Karpas-422 (cell line): Measurements from ENCODE around the gene PAK3. TPM values are rescaled to one million over a fixed set of nuclear protein-coding genes. Genes with fewer than 3 reads are reported as not detected.

ENCODE experiments used
- DNase-seq: peaks from one replicate; pipeline ENCODE4 v3.0.0-alpha.2; 2015
- H2AFZ ChIP-seq: fragments of 200-600 bp; sonication (generic); 2 replicates; pipeline ENCODE4 v1.6.1; 2014; ENCODE audit warnings: antibody characterized with exemption, low read length, mixed read lengths
- H3K27ac ChIP-seq: fragments of 200-600 bp; sonication (generic); 2 replicates; pipeline ENCODE4 v1.5.1; 2014; ENCODE audit warnings: mild to moderate bottlenecking, low read length, moderate library complexity
- H3K27me3 ChIP-seq: fragments of 200-600 bp; sonication (generic); 2 replicates; pipeline ENCODE4 v1.6.1; 2014; ENCODE audit warnings: low read length, mixed read lengths
- H3K36me3 ChIP-seq: fragments of 200-600 bp; sonication (generic); 2 replicates; pipeline ENCODE4 v1.6.1; 2014; ENCODE audit warnings: low read length, mixed read lengths; ENCODE audit not compliant: insufficient read depth
- H3K4me1 ChIP-seq: fragments of 200-600 bp; sonication (generic); 2 replicates; pipeline ENCODE4 v1.6.1; 2014; ENCODE audit warnings: mild to moderate bottlenecking, low read length, mixed read lengths
- H3K4me2 ChIP-seq: fragments of 200-600 bp; sonication (generic); 2 replicates; pipeline ENCODE4 v1.6.1; 2014; ENCODE audit warnings: low read length, low read depth, mild to moderate bottlenecking; ENCODE audit not compliant: poor library complexity, severe bottlenecking
- H3K4me3 ChIP-seq: fragments of 200-600 bp; sonication (generic); 2 replicates; pipeline ENCODE4 v1.5.1; 2014; ENCODE audit warnings: mild to moderate bottlenecking, antibody characterized with exemption, low read length, mixed read lengths
- H3K79me2 ChIP-seq: fragments of 200-600 bp; sonication (generic); 2 replicates; pipeline ENCODE4 v1.6.1; 2014; ENCODE audit warnings: mild to moderate bottlenecking, low read length, mixed read lengths
- H3K9ac ChIP-seq: fragments of 200-600 bp; sonication (generic); 2 replicates; pipeline ENCODE4 v1.6.0; 2014; ENCODE audit warnings: low read length
- H3K9me2 ChIP-seq: fragments of 200-600 bp; sonication (generic), shearing (Covaris generic); replicated peaks from 2 replicates; pipeline ENCODE4 v1.6.0; 2014; ENCODE audit warnings: mild to moderate bottlenecking, low read length, moderate library complexity; ENCODE audit not compliant: insufficient read depth
- H3K9me3 ChIP-seq: fragments of 300-700, 200-600 bp; sonication (generic); 2 replicates; pipeline ENCODE4 v1.6.1; 2014; ENCODE audit warnings: low read length, mixed read lengths
- H4K20me1 ChIP-seq: fragments of 200-600 bp; sonication (generic); 2 replicates; pipeline ENCODE4 v1.6.1; 2014; ENCODE audit warnings: mild to moderate bottlenecking, antibody characterized with exemption, low read length, low read depth; ENCODE audit not compliant: insufficient read depth
- total RNA-seq: library from RNA; depleted of rRNA; stranded (reverse); fragments of >200 nt; shearing (Covaris generic); gene quantifications from 2 replicates; pipeline ENCODE4 v1.2.3, GENCODE V29; 2014; ENCODE audit warnings: low replicate concordance; rRNA removed

The PAK3 gene
- not detected in 2 replicates for total RNA-seq

DNA sequence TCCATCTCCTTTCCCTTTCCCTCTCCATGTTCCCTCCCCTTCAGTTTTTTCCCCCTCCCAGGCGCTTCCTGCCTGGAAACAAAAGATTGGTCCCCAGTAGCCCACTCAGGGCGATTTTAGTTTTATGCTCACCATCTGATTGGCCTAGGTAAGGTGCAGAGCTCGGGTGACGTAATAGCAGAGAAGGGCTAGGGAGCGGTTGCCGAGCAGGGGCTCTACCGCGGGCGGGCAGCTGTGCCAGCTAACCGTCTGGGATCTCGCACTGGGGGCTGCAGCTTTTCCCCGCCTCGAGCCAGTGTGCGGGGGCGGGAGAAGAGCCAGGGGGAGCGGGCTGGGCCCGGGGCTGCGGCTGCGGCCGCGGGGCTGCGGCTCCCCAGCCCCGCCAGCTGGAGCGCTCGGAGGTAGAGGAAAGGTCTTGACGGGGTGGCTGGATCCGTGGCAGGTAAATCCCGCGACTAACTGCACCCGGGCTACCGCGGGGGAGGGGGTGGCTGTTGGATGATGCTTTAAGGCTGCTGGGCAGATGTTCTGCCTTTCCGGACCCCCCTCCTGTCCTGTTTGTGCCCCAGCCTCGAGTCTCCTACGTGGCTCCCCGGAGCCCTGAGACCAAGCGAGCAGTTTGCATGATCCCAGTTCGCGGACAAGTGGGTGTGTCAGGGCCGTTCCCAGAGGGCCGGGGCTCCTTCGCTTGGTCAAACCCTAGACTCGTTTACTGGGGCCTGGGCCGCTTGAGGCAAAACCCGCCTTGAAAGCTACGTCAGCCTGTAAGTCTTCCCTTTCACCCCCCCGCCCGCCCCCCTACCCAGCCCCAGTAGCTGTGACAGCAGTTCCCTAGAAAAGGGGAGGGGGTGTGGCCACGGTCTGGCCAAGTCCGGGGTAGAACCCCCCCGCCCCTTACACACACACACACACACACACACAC lies at the start of gene PAK3:
PAK3 (plus strand) TSS at position 218 of the 922 bp plus-strand sequence. CDS start 26,913 bp downstream, outside the sequence.
- Histone ChIP-seq H3K9ac (no peak within 1 kb of the TSS), H2AFZ (no peak within 1 kb of the TSS), H3K36me3 (no peaks in the 10 kb centered on the region), H3K79me2 (no peaks in the 10 kb centered on the region), H3K4me2 (no peak within 1 kb of the TSS), H3K4me3 (no peak within 1 kb of the TSS), H3K27ac (no peak within 1 kb of the TSS), H3K27me3 (no peaks in the 10 kb centered on the region), H4K20me1 (no peaks in the 10 kb centered on the region), H3K9me2 (no peaks in the 10 kb centered on the region), H3K9me3 (no peaks in the 10 kb centered on the region), H3K4me1 (0 out of 2 replicates have a peak, but pooled peaks cover 3% of the 10 kb centered on the region)
- DNase-seq = no peak

DNA sequence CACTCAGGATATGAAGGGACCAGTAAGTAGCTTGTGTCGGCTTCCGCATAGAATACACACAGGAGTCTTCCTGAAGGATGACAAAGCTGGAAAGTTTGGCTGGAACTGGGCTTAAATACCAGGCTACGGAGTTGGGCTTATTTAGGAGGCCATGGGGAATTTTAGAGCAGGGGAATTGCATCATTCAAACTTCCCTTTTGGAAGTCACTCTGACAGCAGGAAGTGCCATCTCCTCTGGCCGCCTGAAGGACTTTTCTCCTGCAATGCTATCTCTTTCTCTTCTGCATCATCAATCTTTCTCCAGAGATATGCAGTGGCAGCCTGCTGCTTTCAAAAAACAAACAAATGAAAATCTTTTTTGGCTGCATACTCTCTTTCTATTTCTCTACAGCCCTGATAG lies 48.4 kb upstream of the PAK3 start:
- H3K79me2 ChIP-seq = no peaks in the 10 kb centered on the region
- no peaks in the 10 kb centered on the region for H3K9me2 ChIP-seq
- no peaks in the 10 kb centered on the region for H4K20me1 ChIP-seq
- H3K27me3 ChIP-seq = no peaks in the 10 kb centered on the region
- DNase-seq = no peak
- H2AFZ ChIP-seq = no peak overlapping the region
- H3K9me3 ChIP-seq = no peaks in the 10 kb centered on the region
- H3K4me3 ChIP-seq = no peak overlapping the region
- no peaks in the 10 kb centered on the region for H3K36me3 ChIP-seq
- H3K4me1 ChIP-seq = no peaks in the 10 kb centered on the region
- H3K9ac ChIP-seq = no peak overlapping the region
- H3K4me2 ChIP-seq = no peak overlapping the region
- H3K27ac ChIP-seq = no peak overlapping the region

DNA sequence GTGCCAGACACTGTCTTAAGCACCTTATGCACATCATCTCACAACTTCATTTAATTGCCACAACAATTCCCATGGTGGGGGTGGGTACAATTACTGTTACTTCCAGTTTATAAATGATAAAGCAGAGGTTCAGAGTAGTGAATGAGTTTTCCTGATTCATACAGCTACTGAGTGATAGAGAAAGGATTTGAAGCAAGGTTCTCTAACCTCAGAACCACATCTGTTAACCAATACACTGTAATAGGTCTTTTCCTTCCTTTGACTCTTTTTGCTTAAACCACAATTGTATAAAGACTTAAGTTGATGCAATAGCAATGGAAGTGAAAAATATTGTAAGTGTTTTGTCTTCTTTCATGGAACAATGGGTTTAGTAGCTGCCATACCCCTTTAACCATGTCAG lies 43.5 kb upstream of the PAK3 start:
- no peak overlapping the region for H3K9ac ChIP-seq
- no peaks in the 10 kb centered on the region for H4K20me1 ChIP-seq
- H3K27ac ChIP-seq = no peak overlapping the region

DNA sequence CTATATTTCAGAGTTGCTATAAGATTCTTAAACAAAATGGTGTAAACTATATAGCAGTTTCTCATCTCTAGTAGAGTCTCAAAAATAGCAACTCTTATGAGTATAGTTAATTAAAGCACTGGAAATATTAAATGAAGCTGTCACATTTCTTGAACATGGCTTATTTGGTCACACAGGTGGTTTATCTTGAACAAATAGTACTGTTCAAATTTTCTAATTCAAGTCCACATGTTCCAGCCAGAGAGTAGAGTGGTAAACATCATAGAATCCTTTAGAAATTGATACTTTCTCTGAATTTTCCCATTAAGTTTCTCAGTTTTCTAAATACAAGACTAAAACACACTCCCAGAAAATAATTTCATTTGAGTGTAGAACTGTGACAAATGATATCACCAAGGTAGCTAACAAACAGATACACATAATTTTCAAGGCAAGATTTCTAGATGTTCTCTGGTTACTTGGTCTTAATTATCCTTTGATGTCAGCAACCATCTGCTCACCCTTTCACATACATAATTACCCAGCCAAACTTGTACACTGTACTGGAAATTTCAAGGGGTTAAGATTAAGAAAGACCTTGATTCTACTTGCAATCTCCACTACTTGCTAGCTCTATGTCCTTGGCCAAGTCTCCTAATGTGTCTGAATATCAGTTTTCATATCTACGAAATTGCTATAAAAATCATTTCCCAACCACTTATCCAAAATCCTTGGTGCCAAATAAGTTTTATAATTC lies 24.3 kb upstream of the PAK3 start:
- Histone ChIP-seq H3K9ac (no peak overlapping the region), H3K9me3 (no peaks in the 10 kb centered on the region), H3K4me3 (no peak overlapping the region), H3K79me2 (no peaks in the 10 kb centered on the region), H3K27me3 (no peaks in the 10 kb centered on the region), H3K36me3 (no peaks in the 10 kb centered on the region), H3K4me2 (no peak overlapping the region), H3K9me2 (no peaks in the 10 kb centered on the region), H3K27ac (no peak overlapping the region), H4K20me1 (no peaks in the 10 kb centered on the region), H2AFZ (no peak overlapping the region), H3K4me1 (no peaks in the 10 kb centered on the region)
- no peak for DNase-seq

More for the DNA sequence above, 43.5 kb upstream of the PAK3 start:
- Histone ChIP-seq H3K4me1 (no peaks in the 10 kb centered on the region), H3K4me3 (no peak overlapping the region), H3K79me2 (no peaks in the 10 kb centered on the region), H3K9me3 (no peaks in the 10 kb centered on the region), H3K36me3 (no peaks in the 10 kb centered on the region), H3K27me3 (no peaks in the 10 kb centered on the region), H3K9me2 (no peaks in the 10 kb centered on the region), H3K4me2 (no peak overlapping the region), H2AFZ (no peak overlapping the region)
- no peak for DNase-seq

DNA sequence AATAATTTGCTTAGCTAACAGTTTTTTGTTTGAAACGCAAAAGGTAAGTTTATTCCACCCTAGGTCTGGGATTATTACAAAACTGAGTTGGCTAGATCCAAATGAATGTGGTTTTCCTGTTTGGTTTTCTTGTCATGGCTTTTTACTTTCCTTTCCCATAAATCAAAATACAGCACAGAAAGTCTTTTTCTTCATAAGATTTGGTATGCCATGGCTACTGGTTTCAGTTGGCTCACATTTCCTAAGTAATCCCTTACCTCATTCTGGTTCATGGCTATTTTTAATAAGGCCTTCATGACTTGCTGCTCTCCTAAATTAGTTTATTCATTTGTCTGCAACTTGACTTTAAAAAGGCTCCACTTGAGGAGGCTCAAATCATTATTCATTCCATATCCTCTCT lies 12.9 kb upstream of the PAK3 start:
- Histone ChIP-seq H2AFZ (no peak overlapping the region), H3K9me3 (no peaks in the 10 kb centered on the region), H3K4me2 (no peak overlapping the region), H3K27ac (no peak overlapping the region), H3K27me3 (no peaks in the 10 kb centered on the region), H3K79me2 (no peaks in the 10 kb centered on the region), H4K20me1 (no peaks in the 10 kb centered on the region), H3K4me1 (no peaks in the 10 kb centered on the region), H3K4me3 (no peak overlapping the region), H3K36me3 (no peaks in the 10 kb centered on the region), H3K9ac (no peak overlapping the region), H3K9me2 (no peaks in the 10 kb centered on the region)
- DNase-seq = no peak

DNA sequence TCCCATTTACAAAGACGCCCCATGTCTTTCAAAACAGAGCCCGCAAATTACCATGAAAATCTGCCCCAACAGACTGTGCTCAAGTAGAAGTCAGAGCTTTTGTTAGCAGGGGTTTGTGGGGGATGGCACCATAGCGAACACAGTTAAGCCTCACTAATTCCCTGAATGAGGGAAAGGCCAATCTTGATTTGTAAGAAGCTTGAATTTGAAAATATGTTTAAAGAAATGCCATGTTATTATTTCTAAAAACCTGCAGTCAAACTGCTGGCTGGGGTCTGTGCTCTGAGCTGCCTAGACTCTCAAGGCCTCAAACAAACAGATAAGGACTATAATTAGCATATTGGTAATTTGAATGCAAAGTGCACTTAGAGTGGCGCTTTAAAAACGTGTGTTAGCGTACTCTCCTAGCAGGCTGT lies 9.4 kb upstream of the PAK3 start:
- no peaks in the 10 kb centered on the region for H3K4me1 ChIP-seq
- no peak overlapping the region for H3K9ac ChIP-seq
- no peak overlapping the region for H3K4me3 ChIP-seq
- DNase-seq = no peak
- no peaks in the 10 kb centered on the region for H3K36me3 ChIP-seq
- no peak overlapping the region for H2AFZ ChIP-seq
- no peaks in the 10 kb centered on the region for H4K20me1 ChIP-seq
- no peaks in the 10 kb centered on the region for H3K9me3 ChIP-seq
- no peaks in the 10 kb centered on the region for H3K9me2 ChIP-seq
- H3K27ac ChIP-seq = no peak overlapping the region
- no peak overlapping the region for H3K4me2 ChIP-seq
- no peaks in the 10 kb centered on the region for H3K79me2 ChIP-seq
- H3K27me3 ChIP-seq = no peaks in the 10 kb centered on the region

DNA sequence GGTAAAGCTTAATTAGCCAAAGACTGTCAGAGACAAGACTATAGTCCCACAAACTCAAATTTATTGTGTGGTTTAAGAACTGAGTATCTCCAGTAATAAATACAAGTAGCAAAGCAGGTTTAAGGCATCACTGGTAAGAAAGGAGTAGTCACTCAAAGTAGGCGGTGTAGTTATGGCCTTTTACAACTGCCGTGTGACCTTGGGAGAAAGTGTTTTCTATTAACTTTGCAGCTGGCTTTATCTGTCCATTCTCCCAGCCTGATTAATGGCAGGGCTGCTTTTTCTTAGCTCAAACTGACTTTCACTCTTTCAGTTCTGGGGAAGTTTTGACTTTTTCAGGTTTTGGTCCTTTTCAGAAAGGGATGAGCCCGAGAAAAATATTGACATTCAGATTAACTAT lies 7.4 kb upstream of the PAK3 start:
- Histone ChIP-seq H3K4me3 (no peak overlapping the region), H3K27ac (no peak overlapping the region), H2AFZ (no peak overlapping the region), H3K4me2 (no peak overlapping the region), H4K20me1 (no peaks in the 10 kb centered on the region), H3K27me3 (no peaks in the 10 kb centered on the region), H3K9me3 (no peaks in the 10 kb centered on the region), H3K9me2 (no peaks in the 10 kb centered on the region), H3K79me2 (no peaks in the 10 kb centered on the region), H3K4me1 (no peaks in the 10 kb centered on the region), H3K36me3 (no peaks in the 10 kb centered on the region), H3K9ac (no peak overlapping the region)
- no peak for DNase-seq

DNA sequence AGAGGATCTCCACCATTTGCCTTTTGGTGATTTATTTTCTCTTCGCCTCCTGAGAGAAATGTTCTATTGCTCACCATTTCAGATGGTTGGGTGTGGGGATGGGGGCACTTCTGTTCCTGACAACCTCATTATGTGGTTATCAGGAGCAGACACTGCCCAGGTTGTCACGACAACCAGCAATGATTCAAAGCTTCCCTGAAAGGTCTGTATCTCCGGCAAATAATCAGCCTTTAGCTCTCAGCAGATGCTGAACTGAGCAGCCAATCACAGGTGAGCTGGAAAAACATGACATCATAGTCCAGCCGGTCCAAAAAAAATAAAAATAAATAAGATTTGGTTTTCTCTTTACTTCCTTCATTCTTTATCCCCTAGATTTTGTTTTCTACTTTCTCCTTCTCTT lies 5.5 kb upstream of the PAK3 start:
- Histone ChIP-seq H3K79me2 (no peaks in the 10 kb centered on the region), H3K4me2 (no peak overlapping the region), H2AFZ (no peak overlapping the region), H3K27me3 (no peaks in the 10 kb centered on the region), H3K9me3 (no peaks in the 10 kb centered on the region), H3K27ac (no peak overlapping the region), H4K20me1 (no peaks in the 10 kb centered on the region), H3K4me3 (no peak overlapping the region), H3K4me1 (no peaks in the 10 kb centered on the region), H3K9me2 (no peaks in the 10 kb centered on the region), H3K9ac (no peak overlapping the region), H3K36me3 (no peaks in the 10 kb centered on the region)
- no peak for DNase-seq
